HG03571 (cell line): ENCODE measurements around the gene C10orf120.

Source experiments
- ATAC-seq: cut with Tn5 transposase; IDR thresholded peaks from one replicate; pipeline ENCODE4 v1.9.1; 2021; ENCODE audit not compliant: unreplicated experiment

Gene C10orf120

DNA sequence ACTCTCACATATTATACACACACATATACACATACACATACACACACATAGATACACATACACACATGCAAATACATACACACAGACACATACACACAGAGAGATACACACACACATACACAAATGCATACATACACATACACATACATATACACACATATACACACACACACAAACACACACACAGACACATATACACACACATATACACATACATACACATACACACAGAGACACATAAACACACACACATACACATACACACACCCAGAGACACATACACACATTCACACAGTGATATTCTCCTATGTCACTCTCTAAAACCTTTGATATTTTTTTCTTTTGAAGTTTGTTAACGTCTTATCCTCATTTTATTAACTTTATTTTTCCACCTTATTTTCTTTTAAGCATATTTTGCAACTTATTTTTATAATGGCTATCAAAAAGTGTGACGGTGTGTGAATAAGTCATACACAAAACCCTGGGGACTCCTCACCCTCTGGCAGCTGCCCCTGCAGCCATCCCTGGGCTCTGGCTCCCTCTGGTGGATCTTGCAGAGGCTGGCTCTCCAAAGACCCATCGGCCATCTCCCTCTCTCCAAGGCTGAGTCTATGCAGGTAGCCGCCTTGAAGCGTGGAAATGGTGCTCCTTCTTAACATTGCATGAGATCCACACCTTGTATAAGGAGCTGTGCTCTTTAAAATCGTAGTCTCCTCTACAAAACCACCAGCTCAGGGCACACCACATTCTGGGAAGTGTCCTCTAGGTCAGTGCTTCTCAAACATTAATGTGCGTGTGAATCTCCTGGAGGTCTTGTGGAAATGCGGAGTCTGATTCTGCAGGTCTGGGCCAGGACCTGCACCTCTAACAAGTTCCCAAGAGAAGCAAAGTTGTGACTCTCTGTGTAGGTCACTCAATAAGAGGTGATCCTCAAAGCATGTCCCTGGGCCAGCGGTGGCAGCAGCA, 4.1 kb upstream of the C10orf120 start:
- ATAC-seq, result no peak

DNA sequence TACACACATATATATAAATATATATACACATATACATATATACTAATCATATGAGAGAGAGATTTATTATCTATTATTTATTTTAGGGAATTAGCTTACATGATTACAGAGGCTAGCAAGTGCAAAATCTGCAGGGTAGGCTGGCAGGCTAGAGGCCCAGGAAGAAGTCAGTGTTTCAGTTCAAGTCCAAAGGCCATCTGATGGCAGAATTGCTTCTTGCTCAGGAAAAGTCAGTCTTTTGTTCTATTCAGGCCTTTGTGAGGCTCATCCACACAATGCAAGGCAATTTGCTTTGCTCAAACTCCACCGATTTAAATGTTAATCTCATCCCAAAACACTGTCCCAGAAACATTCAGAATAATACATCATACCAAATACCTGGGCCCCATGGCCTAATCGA, 2.6 kb upstream of the C10orf120 start:
- ATAC-seq, result no peak

DNA sequence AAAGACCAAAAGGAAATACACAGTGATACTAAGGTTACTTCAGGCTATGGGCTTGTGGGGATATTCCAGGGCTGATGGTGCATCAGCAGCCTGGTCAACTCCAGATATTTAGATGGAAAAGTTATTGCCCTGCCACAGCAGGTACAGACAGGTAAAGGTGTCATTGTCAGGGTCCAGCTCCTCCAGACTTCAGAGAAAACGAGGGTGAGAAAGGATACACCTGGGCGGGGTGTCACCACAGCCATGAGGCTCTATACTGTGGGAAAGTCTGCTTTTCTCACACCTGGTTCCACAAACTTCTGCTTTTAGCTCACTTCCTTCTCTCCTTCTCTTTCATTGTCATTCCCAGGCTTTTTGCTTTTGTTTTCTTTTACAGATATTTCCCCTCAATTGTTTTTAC, 2.0 kb upstream of the C10orf120 start:
- no peak for ATAC-seq

DNA sequence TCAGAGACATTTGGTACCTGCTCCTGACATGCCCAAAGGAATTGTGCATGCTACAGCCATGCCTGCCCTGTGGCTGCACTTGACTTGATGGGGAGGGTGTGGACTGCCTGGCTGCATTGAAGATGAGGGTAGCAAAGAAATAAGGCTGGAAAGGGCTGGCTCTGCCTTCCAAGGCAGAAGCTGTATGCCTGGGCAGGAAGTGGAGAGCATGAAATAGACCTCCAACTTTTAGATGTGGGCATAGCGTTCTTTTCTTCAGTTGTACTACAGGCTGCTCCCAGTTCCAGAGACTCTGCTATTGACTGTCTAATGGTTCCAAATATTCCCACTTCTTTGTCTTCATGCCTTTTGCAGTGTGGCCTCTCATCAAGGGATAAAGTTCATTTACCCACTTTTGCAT, 3.0 kb downstream of the C10orf120 start:
- ATAC-seq, result no peak

DNA sequence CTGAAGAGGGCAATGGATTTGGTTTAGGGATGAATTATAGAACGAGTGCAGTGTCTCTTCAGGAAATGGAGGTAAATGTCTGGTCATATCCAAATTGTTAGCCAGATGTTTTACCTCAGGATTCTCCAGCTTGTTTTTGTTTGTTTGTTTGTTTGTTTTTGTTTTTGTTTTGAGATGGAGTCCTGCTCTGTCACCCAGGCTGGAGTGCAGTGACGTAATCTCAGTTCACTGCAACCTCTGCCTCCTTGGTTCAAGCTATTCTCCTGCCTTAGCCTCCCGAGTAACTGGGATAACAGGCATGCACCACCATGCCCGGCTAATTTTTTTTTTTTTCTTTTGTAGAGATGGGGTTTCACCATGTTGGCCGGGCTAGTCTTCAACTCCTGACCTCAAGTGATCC, 6.9 kb downstream of the C10orf120 start:
- no peak for ATAC-seq

DNA sequence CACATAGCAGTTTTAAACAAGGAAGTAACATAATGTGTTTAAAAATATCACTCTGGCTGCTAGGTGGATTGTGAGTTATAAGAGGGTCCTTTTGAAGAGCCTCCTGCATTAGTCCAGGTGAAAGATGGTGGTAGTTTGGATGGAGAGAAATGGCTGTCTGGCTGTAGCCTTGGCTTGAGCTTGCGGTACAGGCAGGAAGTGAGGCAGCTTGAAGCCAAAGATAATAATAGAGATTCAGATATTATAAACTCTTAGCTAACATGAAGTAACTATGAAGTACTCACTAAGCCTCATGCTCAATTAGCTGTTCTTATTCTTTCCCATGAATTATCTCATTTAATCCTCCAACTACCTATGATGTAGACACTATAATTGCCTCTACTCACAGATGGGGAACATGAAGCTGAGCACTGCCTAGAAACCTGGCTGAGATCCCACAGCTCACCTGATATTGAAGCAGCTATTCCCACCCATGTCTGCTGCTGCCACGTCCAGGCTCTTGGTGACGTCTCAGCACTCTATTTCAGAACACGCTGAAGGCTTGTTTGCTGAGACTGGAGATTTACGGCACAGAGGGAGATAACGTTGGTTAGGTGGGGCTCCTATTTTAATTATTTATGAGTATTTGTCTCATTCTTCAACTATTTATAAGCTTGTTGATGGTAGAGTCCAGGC, 10.4 kb downstream of the C10orf120 start:
- no peak for ATAC-seq

DNA sequence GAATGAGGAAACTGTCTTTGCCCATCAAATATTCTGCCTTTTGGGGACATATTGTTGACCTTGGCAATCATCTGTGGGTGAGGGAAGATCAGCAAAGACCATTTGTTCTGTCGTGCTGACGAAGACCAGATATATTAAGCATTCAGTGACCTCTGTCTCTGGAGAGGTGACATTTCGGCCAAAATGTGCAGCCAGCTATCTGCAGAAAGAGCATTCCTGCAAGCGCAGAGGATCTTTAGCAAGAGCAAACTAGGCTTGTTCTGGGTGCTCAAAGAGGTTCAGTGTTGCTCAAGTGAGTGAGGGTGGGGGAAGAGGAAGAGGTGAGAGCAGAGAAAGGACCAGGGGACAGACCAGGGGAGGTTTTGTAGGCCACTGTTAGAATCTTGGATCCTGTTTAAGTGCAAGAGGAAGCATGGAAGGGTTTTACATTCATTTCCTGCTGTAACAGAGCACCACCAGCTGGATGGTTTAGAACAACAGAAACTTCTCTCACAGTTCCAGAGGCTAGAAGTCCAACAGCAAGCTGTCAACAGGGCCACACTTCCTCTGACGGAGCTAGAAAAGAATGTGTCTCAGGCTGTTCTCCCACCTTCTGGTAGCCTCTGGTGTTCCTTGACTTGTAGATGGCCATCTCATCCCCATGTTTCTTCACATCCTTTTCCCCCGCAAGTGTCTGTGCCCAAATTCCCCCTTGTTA, 11.2 kb downstream of the C10orf120 start:
- no peak for ATAC-seq

DNA sequence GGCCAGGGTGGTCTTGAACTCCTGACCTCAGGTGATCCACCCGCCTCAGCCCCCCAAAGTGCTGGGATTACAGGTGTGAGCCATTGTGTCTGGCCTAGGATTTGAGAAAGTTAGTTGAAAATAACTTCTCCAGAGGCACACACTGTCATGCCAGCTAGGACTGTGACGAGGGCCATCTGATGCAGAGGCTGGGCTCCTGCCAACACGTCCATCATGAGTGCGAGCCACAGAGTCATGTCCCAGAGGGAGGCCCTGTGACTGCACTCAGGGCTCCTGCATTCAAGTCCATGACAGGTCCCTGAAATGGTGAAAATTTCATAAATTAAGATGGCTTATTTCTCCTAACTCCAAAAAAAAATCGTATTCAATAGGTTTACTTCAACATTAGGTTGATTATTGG, 17.1 kb downstream of the C10orf120 start:
- no peak for ATAC-seq

DNA sequence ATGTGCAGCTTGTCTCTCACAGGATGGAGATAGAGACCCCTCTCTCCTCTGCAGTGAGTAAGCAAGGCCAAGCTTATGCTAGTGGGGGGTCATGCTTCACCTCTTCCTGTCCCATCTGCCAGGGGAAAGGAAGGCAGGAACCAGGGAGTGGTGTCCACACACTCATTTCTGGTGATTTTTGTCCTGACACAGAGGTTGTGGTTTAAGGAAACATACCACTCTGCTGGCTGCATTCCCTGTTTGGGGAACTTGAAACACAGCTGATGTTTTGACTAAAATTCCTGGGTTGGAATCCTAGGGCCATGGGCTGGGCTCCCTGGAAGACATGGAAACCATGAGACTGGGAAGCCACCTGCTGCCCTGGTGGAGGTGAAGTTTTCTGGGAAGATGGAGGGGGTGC, 21.4 kb downstream of the C10orf120 start:
- ATAC-seq, result no peak

DNA sequence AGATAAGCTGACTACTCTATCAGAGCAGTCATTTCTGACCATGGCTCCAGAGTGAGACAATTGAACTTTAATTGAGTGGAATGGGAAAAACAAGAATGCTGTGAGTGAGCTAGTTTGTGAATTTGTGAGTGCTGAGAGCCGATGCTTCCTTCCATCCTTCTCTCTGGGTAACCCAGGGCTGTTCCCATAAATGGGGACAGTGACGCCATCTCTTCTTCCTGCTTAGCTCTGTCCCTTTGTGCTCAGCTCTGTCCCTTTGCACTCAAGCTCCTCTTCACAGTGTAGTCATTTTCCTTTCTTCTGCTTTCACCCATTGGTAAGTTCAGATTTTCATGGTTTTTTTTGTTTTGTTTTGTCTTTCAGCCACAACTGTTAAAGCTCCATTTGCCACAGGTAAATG, 24.4 kb downstream of the C10orf120 start:
- ATAC-seq, result no peak

DNA sequence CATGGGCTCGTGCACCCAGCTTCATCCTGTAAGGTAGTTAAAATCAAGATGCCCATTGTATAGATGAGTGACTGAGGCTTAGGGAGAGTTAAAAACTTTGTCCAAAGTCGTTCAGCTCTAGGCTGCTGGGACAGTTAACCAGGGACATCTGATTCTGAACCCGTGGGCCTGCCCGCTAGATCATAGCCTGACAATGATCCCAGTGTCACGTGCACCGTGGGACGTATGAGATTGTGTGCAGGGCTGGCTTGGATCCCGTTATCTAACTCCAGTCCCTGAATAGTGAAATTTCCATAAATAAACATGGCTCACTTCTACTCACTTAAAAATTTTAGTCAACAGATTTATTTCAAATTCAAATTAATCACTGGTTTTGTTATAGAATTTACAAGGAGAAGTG, 24.9 kb downstream of the C10orf120 start:
- no peak for ATAC-seq

DNA sequence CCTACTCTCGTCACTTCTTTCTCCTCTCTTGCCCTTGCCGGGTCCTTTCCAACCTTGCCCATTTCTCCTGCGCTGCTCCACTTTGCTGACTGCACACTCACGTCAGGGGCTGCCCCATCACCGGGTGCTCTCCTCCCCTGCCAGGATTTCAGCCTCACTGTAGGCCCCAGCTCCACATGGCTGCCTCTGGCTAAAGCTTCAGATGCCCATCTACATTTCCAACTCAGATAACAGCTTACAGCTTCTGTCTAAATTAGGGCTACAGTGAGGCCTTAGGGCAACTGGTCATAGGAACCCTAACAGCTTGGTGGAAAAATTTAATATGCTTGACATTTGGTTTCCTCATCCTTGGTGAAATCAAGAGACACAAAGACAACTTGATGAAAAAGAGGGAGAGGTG, 25.9 kb downstream of the C10orf120 start:
- ATAC-seq, result no peak

DNA sequence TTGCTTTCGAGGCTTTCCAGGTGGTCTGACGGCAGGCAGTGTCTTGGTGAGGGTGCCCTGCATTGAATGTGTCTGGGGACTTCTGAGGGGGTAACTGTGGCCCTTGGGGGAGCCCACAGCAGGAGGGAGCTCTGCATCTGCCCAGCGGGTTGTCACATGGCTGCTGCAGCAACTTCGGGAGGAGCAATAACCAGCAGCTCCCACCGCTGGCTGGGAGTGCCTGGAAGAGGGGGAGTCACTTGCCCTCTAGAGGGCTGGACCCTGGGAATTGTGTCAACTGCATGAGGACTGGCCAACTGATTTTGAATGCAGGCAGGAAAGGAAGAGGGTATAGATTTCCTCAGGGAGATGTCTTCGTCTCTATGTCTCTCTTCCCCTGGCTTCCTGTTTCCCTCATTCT, 26.4 kb downstream of the C10orf120 start:
- no peak for ATAC-seq

DNA sequence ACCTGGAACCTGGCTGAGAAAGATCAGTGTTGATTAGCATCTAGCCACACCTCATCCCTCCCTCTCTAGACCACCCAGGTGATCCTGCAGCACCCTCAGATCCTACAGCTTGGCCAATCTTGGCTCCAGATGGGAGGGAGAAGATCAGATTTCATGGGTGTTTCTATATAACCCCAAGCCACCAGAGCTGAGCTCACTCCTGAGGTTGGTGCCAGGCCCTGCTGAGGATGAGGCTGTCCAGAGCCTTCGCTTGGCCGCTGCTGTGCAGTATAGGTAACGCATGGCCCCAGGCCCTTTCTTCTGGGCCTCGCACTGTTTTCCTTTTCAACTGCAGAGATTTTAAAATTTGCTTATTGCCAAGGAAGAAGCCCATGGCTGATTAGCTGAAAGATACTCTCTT, 27.0 kb downstream of the C10orf120 start:
- no peak for ATAC-seq

DNA sequence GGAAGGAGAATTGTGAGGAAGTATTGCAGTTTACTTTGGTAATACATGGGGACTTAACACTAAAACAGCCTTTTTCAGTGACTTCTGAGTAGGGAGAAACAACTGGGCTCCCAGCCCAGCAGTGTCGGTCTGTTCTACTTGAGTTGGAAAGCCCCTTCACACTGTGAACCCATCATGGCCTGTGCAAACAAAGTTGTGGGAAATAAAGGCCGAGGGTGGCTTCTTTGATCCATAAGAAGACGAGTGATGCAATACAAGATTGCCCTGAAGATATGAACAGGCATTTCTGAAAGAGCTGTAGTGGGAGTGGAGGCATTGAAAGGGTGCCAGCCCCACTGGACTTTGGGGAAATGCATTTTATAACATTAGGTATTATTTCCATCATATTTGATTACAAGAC, 28.3 kb downstream of the C10orf120 start:
- no peak for ATAC-seq

DNA sequence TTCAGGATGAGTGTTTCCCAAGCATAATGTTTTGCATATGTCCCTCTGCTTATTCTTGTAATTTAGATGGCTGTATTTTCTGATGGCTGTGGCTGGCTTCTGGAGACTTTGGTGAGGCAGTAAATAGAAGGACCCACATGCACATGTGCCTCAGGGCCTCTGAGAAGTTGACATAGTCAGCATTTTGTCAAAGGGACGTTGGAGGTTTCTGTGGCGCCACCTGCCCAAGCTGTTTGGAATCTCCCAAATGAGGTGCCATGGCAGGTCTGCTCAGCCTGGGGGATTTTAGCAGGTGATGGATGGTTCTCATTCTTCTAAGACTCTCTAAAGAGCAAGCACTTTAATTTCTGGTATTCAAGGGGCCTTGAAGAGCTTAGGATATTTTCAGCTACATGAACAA, 29.8 kb downstream of the C10orf120 start:
- ATAC-seq, result no peak

DNA sequence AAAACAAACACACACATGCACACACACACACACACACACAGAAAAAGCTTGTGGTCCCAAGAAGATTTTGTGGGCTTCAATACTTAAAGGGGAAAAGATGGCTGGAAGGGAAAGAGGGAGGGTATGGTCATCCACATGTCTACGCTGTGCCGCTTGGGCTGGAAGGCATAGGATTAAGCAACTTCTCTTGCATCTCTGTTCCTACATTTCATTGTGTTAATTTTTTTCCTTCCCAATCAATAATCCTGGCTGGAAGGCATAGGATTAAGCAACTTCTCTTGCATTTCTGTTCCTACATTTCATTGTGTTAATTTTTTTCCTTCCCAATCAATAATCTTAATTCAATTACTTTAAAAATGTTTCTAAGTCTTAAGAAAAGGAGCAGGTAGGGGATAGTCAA, 30.6 kb downstream of the C10orf120 start:
- ATAC-seq, result no peak

DNA sequence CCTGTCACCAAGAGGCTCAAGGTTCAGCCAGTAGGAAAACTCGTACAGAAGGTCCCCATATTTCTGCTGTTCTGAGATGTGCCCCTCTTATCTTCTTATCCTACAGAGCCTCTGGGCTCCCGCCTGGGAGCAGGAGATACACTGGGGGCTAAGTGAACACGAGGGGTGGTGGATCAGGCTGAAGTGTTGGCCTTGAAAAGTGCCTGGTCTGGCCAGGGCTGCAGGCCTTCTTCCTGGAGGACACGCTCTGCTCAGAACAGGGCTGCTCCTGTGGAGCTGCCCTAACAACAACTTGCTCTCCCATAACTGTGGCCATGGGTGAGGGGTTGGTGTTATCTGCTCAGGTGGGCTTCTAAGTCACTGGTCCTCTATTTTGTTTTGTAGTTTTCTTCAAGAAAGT, 33.7 kb downstream of the C10orf120 start:
- no peak for ATAC-seq

DNA sequence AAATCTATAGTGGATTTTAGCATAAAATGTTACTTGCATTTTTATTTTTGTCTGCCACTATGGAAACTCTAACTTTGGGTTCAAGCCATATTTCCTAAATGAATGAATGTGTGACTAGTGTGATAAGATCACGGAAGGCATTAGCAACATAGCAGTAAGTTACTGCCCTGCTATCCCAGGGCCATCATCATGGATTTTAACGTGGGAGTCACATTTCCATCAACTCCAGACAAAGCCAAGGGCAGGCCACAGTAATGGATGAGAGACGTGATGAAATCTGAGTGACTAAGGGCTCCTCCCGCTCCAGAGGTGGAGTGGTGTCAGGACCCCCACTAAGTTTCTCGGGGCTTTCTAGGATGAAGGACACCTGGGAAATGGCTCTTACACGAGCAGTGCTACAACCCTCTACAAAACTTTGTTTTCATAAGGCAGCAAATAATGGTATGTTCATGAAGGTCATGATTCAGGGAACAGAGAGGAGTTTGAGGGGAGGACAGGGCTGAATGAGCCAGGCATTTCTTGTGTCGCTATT, 34.3 kb downstream of the C10orf120 start:
- ATAC-seq, result no peak

DNA sequence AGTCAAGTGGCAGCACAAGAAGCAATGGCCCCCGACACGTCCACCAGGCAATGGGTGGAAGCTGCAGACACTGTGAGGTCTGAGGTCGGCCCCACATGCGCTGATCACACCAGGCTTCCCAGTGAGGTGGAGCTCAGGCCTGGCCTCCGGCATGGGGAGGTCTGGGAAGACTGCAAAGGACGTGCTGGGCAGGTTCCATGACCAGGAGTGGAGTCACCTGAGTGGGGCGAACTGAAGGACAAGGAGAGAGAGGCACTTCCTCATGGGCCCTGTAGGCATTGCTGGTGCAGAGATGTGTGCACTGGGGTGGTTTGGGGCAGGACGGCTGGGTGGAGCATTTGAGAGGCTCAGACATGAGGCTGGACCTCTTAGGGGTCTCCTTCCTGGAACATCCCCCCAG, 35.1 kb downstream of the C10orf120 start:
- no peak for ATAC-seq

DNA sequence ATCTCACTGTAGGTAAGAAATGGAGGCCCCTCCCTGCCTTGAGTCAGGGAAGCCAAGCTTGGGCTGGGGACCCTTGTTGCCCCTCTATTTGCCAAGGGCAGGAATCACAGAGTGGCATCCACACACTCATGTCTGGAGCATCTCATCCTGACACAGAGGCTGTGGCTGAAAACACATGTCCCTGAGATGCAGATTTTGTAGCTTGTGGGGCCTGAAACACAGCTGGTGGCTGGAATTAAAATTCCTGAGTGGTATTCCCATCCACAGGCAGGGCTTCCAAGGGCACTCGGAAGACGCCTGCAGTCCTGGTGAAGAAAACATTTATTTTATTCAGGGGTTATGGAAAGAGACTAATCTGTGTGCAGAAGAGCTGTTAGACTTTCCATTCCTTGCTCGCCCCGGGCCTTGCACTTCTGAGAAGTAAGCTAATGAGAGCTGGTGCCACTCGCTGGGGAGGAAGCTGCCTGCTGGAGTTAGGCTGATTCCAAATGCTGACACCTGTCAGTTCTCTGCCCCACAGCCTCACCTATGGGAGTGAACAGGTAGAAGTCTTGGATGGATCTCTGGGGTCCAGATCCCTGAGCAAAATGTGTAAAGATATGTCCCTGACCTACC, 36.0 kb downstream of the C10orf120 start:
- no peak for ATAC-seq
